Esophagus muscularis mucosa (tissue), 3 donors: ENCODE data around the gene PCDHGC5.

Source experiments
- POLR2A ChIP-seq: fragments of 450-650 bp; IDR thresholded peaks from one replicate; pipeline ENCODE4 v1.6.1; 2017; ENCODE audit warnings: antibody characterized with exemption, moderate library complexity, mild to moderate bottlenecking, low read depth
- TF ChIP-seq, protein P1 (sequence below), 3 experiments: fragments of 200-600 bp in 2 of 3; fragments of 450-650 bp in 1 of 3; sonication (generic) in 2 of 3; IDR thresholded peaks; one replicate each; pipeline ENCODE4 v1.5.1; 2017 to 2019; ENCODE audit warnings: antibody characterized with exemption in 3 of 3, mild to moderate bottlenecking in 2 of 3, moderate library complexity in 1 of 3

- TF ChIP-seq POLR2A: no peak
- TF ChIP-seq, protein P1, sequence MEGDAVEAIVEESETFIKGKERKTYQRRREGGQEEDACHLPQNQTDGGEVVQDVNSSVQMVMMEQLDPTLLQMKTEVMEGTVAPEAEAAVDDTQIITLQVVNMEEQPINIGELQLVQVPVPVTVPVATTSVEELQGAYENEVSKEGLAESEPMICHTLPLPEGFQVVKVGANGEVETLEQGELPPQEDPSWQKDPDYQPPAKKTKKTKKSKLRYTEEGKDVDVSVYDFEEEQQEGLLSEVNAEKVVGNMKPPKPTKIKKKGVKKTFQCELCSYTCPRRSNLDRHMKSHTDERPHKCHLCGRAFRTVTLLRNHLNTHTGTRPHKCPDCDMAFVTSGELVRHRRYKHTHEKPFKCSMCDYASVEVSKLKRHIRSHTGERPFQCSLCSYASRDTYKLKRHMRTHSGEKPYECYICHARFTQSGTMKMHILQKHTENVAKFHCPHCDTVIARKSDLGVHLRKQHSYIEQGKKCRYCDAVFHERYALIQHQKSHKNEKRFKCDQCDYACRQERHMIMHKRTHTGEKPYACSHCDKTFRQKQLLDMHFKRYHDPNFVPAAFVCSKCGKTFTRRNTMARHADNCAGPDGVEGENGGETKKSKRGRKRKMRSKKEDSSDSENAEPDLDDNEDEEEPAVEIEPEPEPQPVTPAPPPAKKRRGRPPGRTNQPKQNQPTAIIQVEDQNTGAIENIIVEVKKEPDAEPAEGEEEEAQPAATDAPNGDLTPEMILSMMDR (IDR thresholded peaks at IDR 0.05): no peak
Observed at GRCh38 chr5:141492168-141492885, 3.4 kb downstream of the PCDHGC5 start.
